HG02973 (cell line): ENCODE measurements around the gene ABCD1.

ENCODE experiments used
- ATAC-seq: cut with Tn5 transposase; IDR thresholded peaks from one replicate; pipeline ENCODE4 v1.9.1; 2021; ENCODE audit warnings: moderate library complexity; ENCODE audit not compliant: unreplicated experiment

Gene ABCD1

DNA sequence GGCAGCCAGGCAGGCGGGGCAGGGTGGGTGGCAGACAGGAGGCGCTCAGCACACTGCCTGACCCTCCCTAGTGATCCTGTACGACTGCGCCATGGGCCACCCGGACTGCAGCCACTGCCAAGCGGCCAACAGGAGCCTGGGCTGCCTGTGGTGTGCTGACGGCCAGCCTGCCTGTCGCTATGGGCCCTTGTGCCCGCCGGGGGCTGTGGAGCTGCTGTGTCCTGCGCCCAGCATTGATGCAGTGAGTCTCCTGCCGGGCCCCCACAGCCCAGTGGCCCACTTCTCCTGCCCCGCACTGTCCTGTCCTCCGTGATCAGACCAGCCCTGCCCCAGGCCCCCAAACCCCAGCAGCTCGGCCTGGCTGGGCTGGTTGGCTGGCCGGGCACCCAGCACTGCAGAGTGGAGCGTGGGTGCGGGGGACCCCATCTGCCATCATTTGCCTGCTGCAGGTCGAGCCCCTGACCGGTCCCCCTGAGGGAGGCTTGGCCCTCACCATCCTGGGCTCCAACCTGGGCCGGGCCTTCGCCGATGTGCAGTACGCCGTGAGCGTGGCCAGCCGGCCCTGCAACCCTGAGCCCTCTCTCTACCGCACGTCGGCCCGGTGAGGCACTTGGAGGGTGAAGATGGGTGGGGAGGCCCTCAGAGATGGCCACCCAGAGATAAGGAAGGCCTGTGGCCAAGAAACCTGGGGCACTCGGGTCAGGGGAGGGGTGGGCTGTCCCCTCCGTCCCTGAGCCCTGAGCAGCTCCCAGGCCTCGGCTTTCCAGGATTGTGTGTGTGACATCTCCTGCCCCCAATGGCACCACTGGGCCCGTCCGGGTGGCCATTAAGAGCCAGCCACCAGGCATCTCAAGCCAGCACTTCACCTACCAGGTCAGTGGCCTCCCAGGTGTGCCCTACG, 47.0 kb downstream of the ABCD1 start:
- no peak for ATAC-seq

DNA sequence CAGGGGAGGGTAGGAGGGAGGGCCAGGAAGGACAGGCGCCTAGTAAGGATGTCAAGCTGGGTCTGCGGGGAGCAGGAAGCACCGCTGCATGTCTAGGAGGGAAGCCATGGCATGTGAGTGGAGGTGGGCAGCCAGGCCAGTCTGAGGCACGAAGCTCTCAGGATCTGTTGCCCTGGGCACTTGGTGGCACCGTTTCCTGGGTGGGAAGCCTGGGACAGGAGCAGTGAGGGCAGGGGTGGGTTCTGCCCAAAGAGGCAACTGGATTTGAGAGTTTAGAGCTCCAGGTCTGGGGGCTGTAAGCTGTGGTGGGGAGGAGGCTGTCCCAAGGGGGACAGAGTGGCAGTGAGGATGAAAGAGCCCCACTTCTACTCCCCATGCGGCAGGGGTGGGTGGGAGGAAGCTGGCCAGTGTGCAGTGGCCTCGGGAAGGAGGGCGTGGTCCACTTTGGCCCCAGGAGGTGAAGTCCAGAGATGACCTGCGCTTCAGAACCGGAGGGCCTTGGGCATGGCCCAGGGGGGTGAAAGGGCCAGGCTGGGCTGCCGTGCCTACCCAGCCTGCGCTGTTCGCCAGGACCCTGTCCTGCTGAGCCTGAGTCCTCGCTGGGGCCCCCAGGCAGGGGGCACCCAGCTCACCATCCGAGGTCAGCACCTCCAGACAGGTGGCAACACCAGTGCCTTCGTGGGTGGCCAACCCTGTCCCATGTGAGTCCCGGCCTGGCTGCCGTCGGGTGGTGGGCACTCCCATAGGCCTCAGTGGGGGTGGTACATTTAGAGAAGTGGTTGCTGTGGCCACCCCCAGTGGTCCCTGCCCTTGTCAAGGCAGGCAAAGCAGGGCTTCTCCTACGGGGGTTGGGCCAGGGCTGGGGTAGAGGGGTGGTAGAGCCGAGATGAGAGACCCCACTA, 47.9 kb downstream of the ABCD1 start:
- no peak for ATAC-seq

DNA sequence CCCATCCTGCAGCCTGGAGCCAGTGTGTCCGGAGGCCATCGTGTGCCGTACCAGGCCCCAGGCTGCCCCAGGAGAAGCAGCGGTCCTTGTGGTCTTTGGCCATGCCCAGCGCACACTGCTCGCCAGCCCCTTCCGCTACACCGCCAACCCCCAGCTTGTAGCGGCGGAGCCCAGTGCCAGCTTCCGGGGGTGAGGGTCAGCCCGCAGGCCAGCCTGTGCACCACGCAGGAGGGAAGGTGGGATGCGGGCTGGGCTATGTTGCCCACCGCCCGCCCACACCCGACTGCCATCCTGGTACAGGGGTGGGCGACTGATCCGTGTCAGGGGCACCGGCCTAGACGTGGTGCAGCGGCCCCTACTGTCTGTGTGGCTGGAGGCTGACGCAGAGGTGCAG, 48.6 kb downstream of the ABCD1 start:
- no peak for ATAC-seq

DNA sequence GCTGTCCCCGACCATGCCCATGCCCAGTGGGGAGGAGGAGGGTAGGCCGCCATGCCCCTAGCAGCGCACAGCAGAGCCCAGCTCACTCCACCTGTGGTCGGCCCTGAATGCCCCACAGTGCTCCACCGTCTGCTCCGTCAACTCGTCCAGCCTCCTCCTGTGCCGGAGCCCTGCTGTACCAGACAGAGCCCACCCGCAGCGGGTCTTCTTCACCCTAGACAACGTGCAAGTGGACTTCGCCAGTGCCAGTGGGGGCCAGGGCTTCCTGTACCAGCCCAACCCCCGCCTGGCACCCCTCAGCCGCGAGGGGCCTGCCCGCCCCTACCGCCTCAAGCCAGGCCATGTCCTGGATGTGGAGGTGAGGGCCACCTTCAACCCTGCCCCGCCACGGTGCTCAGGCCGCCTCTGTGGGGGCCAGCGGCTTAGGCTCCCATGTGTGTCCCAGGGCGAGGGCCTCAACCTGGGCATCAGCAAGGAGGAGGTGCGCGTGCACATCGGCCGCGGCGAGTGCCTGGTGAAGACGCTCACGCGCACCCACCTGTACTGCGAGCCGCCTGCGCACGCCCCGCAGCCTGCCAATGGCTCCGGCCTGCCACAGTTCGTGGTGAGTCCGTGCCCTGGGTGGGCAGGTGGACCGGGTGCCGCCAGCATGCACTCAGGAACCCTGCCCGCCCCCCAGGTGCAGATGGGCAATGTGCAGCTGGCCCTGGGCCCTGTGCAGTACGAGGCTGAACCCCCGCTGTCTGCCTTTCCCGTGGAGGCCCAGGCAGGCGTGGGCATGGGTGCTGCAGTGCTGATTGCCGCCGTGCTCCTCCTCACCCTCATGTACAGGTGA, 49.3 kb downstream of the ABCD1 start:
- ATAC-seq = no peak

DNA sequence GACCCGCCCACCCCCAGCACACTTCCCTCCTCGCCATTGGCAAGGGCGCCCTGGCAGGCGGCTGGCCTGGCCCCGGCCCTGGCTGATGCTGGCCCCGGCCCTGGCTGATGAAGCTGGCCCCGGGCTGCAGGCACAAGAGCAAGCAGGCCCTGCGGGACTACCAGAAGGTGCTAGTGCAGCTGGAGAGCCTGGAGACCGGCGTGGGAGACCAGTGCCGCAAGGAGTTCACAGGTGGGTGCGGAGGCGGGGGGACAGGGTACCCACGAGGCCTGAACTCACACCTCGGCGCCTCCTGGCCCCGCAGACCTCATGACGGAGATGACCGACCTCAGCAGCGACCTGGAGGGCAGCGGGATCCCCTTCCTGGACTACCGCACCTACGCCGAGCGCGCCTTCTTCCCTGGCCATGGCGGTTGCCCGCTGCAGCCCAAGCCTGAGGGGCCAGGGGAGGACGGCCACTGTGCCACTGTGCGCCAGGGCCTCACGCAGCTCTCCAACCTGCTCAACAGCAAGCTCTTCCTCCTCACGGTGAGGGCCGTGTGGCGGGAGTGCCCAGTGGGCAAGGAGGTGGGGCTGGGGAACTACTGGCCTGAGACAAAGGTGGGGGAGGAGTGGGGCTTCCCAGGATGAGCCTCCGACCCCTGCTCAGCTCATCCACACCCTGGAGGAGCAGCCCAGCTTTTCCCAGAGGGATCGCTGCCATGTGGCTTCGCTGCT, 50.1 kb downstream of the ABCD1 start:
- ATAC-seq = no peak

DNA sequence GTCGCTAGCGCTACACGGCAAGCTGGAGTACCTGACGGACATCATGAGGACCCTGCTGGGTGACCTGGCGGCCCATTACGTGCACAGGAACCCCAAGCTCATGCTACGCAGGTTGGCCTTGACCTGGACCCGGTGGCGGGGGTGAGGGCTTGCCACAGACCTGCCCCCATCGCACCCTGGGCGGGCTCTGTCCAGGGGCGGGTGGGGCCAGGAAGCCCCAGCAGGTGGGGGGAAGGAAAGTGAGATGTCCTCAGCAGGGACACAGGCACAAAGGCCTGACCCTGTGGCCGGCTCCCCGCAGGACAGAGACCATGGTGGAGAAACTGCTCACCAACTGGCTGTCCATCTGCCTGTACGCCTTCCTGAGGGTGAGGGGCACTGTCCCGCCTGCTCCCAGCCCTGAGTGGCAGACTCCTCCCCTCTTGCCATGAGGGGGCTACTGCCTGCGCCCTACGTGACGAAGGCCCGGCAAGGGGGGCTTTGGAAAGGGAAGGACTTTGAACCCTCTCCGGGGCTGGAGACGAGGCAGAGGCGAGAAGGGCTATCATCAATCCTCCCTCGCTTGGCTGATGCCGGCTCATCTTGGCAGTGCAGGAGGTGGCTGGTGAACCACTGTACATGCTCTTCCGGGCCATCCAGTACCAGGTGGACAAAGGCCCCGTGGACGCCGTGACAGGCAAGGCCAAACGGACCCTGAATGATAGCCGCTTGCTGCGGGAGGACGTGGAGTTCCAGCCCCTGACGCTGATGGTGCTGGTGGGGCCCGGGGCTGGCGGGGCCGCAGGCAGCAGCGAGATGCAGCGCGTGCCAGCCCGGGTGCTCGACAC, 50.9 kb downstream of the ABCD1 start:
- ATAC-seq = no peak

DNA sequence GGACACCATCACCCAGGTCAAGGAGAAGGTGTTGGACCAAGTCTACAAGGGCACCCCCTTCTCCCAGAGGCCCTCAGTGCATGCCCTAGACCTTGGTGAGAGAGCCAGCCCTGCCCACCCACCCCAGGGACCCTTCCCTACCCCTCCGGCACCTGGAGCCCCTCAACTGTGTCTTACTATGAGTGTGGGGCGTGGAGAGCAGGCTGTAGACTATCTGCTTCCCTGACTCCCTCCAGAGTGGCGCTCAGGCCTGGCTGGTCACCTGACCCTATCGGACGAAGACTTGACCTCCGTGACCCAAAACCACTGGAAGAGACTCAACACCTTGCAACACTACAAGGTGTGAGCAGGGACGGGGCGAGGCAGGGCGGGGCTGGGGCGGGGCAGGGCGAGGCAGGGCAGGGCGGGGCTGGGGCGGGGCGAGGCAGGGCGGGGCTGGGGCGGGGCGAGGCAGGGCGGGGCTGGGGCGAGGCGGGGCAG, 51.5 kb downstream of the ABCD1 start:
- ATAC-seq = no peak

DNA sequence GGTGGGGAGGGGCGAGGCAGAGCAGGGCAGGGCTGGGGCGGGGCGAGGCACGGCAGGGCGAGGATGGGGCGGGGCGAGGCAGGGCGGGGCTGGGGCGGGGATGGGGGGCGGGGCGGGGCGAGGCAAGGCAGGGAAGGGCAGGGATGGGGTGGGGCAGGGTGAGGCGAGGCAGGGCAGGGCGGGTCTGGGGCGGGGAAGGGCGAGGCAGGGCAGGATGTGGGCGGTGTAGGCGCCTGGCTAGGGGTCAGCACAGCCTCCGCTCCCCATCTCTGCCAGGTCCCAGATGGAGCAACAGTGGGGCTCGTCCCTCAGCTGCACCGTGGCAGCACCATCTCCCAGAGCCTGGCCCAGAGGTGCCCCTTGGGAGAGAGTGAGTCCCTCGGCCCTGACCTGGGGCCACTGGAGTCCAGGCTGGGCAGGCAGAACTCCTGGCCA, 52.0 kb downstream of the ABCD1 start:
- no peak for ATAC-seq

DNA sequence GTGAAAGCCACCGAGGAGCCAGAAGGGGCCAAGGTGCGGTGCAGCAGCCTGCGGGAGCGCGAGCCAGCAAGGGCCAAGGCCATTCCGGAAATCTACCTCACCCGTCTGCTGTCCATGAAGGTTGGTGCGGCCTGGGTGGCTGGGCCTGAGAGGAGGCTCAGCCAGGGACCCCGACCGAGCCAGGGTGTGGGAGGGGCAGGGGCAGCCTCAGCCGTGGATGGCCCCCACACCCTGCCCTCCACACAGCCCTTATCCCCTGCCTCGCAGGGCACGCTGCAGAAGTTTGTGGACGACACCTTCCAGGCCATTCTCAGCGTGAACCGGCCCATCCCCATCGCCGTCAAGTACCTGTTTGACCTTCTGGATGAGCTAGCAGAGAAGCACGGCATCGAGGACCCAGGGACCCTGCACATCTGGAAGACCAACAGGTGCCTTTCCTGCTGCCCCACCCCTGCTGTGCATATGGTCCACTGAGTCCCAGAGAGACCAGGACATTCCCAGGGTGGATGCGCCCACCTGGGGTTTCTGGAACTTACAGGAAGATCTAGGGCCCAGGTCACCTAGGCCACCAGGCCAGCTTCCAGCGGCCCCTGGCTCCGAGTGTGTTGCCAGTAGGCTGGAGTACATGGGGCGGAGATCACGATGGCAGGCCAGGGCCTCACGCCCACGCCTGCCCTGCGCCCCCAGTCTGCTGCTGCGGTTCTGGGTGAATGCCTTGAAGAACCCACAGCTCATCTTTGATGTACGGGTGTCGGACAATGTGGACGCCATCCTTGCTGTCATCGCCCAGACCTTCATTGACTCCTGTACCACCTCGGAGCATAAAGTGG, 52.8 kb downstream of the ABCD1 start:
- no peak for ATAC-seq

DNA sequence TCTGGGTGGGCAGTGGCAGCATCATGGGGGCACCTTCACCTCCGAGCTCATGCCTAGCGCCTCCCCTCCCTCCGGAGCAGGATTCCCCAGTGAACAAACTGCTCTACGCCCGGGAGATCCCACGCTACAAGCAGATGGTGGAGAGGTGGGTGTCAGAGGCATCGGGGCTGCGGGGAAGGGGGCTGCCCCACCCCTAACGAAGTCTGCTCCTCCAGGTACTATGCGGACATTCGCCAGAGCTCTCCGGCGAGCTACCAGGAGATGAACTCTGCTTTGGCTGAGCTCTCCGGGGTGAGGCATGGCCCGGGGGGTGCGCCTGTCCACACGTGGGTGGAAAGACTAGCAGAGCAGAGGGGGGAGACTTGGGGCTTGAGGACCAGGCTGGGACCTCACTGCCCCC, 53.5 kb downstream of the ABCD1 start:
- ATAC-seq = no peak

DNA sequence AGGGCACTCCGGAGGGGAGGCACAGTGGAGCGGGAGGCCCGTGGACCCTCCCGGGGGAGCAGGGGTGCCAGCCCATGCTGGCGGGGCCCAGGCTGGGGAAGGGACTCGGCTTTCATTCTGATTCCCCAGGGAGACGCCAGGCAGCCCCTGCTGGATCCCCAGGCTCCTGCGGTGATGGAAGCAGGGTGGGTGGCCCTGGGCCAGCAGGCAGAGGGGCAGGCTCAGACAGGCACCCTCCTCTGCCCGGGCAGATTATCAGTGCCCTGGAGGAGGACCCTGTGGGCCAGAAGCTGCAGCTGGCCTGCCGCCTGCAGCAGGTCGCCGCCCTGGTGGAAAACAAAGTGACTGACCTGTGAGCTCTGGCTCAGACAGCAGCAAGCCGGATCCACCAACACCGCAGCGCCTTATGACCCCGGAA, 54.0 kb downstream of the ABCD1 start:
- ATAC-seq = no peak

DNA sequence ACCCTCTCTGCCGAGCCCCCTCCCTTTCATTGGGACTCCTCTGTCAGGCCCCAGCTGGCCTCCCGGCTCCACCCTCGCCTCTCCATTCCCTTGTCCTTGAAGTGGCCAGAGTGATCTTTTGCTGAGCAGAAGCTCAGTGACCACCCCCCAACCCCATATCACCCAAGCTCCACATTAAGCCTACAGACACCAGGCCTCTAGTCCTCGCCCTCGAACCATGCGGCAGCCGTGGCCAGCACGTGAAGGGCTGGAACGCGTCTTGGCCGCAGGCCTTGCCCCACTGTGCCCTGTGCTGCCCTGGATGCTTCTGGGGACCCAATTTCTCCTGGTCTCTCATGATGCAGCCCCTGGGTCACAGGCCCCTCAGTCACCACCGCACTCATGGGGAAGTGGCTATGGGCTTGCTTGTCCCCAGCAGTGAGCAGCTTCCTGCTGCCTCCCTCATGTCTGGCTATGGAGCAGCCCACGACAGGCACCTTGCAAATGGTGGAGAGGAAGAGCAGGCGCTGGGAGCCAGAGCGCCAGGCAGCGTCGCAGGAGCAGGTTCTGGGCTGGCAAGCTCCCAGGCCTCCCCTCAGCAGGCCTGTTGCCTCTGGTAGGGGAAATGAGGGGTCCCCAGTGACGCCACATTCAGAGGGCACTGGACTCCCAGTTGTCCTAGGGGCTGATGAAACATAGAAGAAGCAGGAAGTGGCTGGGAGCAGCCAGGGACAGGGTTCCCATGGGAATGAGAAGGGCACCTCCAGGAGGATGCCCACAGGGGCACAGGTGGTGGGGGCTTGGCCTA, 55.4 kb downstream of the ABCD1 start:
- ATAC-seq = no peak

DNA sequence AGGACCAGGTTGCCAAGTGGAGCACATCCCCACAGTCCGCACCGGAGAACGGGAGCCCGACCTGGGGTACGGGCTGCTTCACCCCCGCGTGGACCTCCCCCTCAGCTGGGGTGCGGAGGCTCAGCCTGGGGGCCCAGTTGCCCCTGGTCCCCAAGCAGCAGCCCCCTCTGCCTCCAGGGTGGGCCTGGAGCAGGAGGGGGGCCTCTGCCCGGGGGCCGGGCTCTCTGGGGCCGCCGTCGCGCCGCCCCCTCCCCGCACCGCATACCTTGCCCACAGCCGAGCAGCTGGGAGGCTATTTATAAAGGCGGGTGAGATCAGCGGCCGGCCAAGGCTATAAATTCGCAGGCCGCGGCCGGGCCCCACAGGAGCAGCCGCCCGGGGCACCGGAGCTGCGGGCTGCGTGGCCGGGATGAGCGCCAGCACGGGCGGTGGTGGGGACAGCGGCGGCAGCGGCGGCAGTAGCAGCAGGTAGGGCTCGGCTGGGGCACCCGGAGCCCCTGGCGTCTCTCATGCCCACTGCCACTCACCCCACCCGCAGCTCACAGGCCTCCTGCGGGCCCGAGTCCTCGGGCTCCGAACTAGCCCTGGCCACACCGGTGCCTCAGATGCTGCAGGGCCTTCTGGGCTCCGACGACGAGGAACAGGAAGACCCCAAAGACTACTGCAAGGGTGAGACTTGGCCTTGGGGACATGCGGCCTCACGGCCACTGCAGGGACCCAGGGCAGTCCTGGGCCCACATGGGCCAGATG, 56.2 kb downstream of the ABCD1 start, which contains the start of gene SRPK3:
SRPK3 (plus strand) TSS at position 364 of the 750 bp plus-strand sequence; CDS start at position 410, 46 bp downstream.
- ATAC-seq = no peak

DNA sequence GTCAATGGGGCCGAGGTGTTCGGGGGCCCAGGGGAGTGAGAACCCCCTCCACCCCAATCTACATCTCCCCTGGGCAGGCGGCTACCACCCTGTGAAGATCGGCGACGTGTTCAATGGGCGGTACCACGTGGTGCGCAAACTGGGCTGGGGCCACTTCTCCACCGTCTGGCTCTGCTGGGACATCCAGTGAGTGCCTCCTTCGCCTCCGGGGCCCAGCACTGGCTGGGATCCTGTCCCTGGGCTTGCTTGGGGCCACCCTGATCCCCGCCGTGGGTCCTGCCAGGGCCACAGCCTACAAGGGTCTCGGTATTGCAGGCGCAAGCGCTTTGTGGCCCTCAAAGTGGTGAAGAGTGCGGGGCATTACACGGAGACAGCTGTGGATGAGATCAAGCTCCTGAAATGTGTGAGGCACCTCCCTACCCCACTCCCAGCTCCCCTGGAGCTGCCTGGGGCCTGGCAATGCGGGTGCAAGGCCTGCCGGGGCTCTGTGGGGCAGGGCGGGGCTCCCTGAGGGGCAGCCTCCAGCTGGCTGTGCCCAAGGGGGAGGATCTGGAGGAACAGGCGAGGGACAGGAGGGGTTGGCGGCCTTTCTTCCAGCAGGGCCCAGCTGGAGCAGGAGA, 56.9 kb downstream of the ABCD1 start:
- no peak for ATAC-seq

DNA sequence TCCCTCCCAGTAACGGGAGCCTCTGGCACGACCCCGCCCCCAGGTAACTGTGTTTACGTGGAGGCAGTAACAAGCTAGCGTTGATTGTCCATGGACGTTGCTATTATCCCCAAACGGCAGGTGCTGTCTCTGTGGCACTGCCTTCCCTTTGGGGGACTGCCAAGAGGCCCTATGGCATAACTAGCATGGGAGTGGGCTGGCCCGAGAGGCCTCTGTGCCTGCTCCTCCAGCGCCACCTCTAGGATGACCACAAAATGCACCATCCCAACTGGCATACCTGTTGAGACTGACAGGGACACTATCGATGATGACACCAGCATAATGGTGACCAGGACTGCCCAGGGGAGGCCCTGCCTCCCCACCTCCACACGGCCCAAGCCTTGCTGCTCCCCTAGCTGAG, 57.7 kb downstream of the ABCD1 start:
- ATAC-seq = no peak

DNA sequence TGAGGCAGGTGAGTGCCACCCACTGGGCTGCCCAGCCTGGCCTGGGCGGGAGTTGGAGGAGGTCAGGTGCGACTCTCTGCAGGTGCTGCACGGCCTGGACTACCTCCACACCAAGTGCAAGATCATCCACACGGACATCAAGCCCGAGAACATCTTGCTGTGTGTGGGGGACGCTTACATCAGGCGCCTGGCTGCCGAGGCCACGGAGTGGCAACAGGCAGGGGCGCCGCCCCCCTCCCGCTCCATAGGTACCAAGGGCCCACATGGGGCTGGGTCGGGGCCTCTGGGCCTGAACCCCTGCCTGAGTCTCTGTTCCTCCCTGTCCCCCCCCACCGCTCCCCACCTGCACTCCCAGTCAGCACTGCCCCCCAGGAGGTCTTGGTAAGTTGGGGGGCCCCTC, 58.2 kb downstream of the ABCD1 start:
- no peak for ATAC-seq
